Measurements from ENCODE around the gene GP9.
"Not testable (repeated sequence)": the region's sequence is repeated elsewhere in the genome, so short reads cannot be mapped to it uniquely, and the experiment has no call there.

The GP9 gene

DNA sequence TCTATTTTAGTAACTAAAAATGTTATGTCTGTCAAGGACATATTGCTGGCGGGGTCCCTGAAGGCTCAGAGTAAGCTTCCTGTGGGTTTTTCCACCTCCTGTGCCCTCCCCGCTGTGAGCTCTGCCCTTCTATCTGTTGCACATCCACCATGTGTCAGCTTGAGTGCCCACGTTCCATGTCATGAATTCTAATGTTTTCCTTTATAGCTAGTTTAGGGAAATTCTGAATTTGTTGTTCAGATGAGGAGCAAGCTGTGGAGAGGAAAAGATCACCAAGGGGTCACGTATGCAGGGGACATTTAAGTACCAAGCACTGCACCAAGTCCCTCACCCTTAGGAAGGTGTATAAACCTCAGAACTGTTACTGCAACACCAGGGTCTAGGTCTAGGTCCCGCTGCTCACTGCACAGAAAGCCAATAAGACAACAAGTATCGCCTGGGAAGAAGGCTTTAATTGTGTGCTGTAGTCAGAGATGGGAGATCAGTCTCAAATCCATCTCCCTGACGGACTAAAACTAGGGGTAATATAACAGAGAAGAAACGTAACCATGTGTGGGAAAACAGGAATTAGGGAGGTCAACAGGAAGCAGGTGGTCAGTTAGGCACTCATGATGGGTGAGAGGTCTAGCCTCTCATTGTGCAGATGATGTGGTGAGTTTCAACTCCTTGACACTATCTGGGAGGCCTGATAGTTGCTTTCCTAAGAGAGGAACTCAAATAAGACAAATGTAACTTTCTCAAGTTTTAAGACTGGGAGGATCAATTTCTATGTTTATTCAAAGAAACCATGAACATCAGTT is 9.7 kb downstream of the GP9 start:
- no peak for DNase-seq (ENCODE audit: low read depth)

DNA sequence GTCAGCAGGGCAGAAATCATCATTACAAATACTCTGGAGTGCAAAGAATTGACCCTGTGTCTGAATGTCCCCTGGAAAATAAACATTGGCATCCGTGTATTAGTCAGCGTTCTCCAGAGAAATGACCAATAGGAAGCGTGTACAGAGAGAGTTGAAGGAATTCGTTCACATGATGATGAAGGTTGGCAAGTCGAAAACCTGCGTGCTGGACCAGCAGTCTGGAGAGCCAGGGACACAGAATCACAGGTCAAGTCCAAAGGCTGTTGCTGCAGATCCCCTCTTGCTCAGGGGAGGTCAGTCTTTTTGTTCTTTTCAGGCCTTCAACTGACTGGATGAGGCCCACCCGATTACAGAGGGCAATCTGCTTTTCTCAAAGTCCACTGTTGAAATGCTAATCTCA is 16.6 kb downstream of the GP9 start:
- DNase-seq (ENCODE audit: low read depth), result no peak

DNA sequence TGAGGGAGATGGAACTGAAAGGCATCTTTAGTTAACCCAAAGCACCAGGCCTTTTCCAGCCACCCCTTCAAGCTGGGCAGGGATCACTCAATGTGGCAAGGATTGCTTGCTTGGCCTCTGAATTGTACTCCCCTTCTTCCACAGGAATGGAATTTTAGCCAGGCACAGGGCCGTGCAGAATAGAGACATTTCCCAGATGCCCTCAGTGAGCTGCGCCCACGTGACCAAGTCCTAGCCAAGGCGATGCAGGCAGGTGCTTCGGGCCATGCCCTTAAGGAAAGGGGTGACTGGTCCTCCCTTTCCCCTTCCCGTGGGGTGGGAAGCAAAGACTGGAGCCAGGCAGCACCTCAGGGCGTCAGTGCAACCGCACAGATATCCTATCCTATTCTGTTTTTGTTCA is 17.9 kb downstream of the GP9 start:
- no peak for DNase-seq (ENCODE audit: low read depth)

DNA sequence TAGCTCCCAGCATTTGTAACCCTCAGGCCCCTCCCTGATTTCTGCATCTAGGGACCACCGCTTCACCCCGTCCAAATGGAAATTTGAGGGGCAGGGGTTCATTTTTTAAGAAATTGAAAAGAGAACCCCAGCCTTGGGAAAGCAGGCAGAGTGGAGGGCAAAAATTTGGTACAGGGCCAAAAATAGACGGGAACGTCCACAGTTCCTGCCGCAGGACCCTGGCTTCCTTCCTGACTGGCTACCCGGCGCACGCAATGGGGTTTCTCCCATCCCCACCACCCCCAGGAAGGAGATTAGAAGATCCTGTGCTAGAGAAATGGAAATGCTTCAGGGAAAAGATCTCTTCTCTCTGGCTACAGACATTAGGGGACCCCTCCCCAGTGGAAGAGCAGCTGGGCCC is 20.9 kb downstream of the GP9 start:
- no peak for DNase-seq (ENCODE audit: low read depth)

DNA sequence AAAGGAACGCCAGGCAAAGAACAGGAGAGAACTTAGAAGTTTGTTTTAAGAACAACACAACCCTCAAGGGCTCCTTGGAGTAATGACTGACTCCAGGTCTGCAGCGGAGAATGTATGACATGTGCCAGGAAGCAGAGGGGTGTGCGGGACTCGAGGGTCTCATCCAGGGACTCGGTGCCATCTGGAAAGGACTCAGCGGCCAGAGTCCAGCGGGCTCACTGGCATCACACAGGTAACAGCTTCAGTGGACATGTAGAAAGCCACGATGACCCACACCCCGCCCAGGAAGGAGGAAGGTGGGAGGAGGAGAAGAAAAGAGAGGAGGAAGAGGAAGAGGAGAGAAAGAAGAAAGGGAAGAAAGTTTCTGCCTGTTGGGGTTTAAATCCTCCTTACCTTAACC is 21.4 kb downstream of the GP9 start:
- DNase-seq (ENCODE audit: low read depth), result no peak

DNA sequence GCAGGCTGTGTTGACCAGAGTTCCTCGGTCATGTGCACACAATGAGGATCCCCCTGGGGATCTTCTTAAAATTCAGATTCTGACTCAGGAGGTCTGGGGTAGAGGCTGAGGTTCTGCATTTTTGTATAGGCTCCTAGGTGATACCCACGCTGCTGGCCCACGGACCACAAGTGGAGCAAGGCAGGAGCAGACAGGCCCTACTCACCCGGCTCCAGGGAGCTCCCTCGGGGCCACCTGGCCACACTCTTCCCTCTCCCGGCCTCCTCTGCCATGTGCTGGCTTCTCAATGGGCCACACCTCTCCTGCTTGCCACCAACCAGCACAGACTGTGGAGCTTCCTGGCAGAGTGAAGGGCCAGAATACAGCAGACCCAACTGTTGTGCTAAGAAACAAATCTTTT is 23.9 kb downstream of the GP9 start:
- no peak for DNase-seq (ENCODE audit: low read depth)

DNA sequence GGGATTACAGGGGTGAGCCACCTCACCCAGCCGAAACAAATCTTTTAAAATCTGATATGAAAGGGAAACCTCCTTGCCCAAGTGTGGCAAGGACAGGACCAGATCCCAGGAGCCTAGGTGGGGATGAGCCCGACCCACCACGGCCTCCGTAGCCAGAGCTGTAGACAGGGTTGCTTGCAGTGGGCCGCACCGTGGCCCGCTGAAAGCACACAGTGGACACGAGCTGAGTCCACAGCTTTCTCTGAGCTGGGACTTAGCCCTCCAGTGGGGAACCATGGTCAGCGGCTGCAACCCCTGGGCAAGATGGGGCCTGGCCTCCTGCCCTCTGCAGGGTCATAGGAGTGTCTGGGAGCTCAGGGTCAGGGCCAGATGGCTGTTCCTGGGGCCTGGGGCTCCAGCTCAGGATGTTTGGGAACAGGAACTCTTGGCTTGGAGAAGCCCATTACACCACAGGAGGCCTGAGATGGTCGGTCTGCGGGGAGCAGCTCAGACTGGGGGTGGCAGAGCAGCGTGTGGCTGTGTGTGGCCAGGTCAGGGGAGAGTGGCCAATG is 24.7 kb downstream of the GP9 start:
- DNase-seq (ENCODE audit: low read depth), result no peak

DNA sequence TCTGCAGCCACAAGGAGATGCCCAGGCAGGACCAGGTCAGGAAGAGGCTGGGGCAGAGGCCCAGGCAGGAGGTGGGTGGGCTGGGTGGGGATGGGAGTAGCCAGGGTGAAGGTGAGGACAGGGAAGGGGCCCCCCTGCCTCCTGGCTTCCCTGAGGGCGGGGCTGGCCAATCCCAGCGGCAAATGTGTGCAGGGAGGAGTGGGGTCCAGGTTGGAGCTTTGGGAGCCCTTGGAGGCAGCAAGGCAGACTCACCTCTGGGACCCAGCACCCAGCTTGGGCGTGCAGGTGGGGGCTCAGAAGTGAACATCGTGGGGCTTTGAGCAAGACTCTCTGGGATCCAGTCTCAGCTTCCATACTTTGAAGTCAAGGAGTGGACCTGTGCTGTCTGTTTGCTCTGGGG is 25.2 kb downstream of the GP9 start:
- no peak for DNase-seq (ENCODE audit: low read depth)

DNA sequence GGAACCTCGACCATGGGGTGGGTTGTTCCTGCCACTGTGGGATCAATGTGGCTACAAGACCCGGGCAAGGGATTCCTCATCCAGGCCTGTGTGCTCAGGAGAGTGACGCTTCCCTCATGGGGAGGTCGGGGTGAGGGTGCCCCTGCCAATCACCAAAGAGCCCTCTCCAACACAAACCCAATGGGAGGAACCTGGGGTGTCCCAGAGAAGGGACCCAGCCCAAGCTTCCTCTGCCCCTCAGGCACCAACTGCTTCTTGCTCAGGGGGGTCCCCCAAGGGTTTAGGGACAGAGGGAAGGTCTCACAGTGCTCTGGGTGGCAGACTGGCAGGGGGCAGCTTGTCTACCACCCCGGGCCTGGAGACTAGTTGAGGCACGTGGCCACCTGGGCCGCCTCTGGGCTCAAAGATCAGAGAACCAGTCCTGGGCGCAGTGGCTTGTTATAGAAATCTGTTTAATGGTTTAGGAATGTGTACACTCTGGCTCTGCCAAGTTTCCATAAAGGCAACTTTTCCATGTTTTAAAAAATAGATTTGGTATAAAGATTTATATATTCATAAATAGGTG is 26.6 kb downstream of the GP9 start:
- no peak for DNase-seq (ENCODE audit: low read depth)

DNA sequence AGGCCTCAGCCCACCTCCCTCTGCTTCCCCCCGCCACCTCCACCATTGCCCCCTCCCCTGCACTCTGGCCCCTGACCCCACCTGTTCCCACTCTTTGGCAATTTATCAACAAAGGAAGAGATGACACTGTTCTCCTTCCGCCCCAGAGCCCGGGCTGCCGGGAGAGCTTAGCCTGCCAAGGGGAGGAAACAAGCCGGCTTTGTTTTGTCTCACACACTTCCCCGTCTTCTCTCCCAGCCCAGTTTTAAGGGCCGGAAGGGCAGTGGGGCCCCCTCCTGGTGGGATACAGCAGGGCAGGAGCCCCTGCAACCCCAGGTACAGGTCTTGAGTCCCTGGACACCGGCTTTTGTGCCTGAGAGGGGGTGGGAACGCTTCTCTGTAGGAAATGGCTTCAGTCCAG is 27.3 kb downstream of the GP9 start:
- DNase-seq (ENCODE audit: low read depth), result not testable (repeated sequence)

DNA sequence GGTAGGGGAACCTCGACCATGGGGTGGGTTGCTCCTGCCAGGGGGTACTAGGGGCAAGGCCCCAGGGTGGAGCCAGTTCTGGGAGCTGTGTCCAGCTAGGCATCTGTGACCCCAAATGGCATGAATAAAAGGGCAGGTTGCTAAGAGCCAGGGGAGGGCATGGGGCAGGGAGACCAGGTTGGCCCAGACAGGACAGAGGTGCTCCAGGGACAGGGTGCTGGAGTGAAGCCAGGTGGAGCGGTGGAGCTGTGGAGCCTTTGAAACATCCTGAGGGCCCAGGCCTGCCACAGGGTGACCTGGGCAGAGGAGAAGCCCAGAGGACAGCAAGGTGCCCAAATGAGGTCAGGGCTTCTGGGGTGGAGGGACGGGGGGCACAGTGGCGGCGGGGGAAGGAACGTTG is 27.7 kb downstream of the GP9 start:
- DNase-seq (ENCODE audit: low read depth), result not testable (repeated sequence)

DNA sequence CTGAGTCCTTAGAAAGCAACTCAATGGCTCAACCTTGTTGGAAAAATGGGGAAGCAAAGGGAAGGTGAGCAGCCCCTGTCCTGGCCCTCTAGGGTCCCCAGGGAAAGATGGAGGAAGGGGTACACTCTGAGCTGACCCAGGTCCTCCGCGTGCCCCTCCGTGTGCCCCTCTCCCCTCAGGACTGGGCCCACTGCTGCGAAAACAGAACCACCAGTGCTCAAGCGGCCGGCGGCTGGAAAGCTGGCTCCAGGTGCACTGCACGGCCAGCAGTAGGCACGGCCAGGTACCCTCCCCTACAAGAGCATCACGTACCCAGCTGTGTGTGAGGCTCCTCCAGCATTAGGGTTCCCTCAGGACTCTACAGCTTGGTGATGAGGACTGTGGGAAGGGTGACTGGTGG is 34.7 kb downstream of the GP9 start:
- DNase-seq (ENCODE audit: low read depth), result no peak

DNA sequence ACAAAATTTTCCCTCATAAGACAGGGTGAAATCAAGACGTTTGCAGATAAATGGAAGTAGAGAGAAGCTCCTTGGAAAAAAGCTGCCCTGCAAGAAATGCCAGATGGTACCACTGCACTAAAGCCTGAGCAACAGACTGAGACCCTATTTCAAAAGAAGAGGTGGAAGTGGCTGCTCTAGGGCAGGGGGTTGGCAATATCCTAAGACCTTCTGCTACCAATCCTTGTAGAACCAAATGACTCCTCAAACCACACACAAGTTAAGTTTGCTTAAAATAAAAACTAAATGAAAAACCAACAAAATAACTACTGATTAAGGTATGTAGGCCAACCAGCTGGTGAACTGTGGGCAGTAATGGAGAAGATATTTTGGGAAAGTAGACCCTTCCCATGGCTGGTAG is 39.7 kb downstream of the GP9 start:
- no peak for DNase-seq (ENCODE audit: low read depth)

DNA sequence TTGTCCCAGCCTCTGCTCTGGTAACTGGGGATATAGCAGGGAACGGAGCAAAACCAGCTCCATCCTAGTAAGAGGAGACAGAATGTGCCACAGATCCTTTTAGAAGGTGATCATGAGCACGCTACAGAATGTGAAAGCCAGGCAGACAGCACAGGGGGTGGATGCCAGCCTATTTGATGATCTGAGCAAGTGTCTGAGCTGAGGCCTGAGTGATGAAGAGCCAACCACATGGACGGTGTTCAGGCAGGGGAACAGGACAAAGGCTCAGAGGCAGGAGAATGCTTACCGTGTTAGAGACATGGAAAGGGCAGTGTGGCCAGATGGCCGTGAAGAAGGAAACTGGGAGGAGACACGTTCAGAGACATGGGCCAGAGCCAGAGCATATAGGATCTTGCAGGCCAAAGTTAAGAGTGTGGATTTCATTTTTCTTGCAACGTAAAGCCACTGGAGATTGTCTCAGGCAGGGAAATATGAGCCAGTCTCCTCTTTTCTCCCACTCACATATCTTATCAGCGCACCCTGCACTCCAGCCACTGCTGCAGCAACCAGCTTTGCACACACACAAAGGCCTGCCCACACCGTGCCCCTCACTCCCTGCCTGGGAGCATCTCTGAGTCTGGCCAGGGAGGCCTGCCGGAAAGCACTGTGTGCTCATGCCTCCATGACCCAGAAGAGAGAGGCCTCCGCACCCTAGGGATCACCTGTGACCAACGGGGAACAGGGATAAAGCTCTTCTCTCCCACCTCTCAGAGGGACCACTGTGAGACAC is 41.0 kb downstream of the GP9 start:
- no peak for DNase-seq (ENCODE audit: low read depth)

DNA sequence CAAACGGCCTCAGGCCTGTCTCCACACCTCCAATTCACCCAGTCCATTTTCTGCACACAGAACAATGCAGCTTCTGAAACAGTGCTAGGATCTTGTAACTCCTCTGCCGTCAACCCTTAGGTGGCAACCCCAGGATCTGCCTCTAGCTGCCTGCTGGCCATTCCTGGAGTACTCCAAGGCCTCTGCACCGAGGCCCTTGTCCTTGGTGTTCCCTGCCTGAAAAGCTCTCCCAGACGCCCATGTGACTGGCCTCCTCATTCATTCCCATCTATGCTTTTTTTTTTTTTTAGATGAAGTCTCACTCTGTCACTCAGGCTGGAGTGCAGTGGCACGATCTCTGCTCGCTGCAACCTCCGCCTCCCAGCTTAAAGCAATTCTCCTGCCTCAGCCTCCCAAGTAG is 42.7 kb downstream of the GP9 start:
- DNase-seq (ENCODE audit: low read depth), result no peak

DNA sequence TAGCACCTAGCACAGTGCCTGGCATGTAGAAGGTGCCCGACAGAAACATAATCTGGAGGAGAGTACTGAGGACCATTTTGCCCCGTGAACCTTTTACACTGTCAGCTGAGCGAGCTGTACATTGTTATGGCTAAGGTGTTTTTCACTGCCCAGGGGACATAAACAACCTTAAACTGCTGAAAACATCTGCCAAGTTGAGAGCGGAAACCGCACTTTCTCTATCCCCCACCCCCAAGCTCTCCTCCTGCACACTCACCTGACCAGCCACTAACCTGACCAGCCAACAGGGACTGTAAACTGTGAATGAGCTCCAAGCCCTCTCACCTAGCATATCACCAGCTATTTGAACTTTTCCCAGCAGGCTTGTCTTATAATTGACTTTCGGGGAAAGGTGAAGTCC is 43.5 kb downstream of the GP9 start:
- no peak for DNase-seq (ENCODE audit: low read depth)

DNA sequence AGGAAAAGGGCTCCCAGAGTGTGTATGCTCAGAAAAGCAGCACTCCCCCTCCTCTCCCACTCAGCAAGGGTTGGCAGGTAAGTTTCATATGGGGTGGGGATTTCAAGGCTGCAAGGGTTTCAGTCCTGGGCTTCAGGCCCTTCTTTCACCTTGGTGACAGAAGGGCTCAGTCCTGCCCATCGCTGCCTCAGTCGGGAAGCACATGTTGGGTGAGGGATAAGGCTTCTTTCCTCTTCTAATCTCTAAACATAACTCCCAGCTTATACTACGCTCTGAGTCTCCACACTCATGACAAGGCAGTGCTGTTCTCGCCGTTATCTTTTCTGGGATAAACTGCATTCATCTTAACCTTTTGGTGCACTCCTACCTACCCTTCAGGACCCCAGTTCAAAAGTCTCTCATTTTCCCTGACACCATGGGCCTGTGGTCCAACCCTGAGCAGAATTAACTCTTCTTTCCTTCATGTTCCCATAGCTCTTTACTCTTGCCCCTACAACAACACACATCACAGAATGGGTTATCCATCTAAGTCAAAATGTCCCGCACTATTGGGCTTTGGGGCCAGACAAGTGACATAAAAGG is 44.0 kb downstream of the GP9 start:
- DNase-seq (ENCODE audit: low read depth), result no peak

DNA sequence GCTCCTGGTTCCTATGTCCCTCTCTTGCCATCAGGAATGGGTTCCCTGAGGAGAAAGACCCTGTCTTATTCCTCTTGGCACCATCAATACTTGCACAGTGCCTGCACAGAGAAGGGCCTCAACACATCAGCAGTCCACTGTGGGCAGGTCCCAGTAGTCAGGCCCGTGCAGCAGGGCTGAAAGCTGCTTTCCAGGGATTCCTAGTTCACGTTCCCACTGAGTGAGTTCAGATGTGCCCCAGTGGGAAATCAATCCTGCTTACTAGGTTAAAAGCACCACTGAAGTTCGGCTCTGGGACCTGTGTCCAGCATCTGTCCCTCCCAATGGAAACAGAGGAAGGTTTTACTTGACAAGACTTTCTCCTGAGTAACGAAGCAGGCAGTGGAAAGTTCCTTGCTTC is 45.3 kb downstream of the GP9 start:
- no peak for DNase-seq (ENCODE audit: low read depth)

DNA sequence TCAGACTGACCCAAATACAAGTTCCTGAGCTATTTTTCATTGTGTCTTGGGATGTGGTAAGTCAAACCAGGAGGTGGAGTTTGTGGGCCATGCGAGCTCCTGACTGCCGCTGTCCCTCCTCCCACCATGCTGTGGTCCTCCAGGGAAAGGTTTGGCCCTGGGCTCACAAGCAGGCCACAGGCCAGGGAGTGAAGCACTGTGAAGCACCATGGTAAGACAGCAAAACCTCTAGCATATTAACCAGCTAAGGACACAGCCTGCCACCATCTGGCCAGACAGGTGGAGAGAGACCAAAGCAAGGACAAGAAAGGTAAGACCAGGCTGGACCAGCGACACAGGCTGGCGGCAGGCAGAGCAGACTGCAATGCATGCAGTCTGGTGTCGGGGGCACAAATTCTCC is 45.7 kb downstream of the GP9 start:
- DNase-seq (ENCODE audit: low read depth), result no peak

DNA sequence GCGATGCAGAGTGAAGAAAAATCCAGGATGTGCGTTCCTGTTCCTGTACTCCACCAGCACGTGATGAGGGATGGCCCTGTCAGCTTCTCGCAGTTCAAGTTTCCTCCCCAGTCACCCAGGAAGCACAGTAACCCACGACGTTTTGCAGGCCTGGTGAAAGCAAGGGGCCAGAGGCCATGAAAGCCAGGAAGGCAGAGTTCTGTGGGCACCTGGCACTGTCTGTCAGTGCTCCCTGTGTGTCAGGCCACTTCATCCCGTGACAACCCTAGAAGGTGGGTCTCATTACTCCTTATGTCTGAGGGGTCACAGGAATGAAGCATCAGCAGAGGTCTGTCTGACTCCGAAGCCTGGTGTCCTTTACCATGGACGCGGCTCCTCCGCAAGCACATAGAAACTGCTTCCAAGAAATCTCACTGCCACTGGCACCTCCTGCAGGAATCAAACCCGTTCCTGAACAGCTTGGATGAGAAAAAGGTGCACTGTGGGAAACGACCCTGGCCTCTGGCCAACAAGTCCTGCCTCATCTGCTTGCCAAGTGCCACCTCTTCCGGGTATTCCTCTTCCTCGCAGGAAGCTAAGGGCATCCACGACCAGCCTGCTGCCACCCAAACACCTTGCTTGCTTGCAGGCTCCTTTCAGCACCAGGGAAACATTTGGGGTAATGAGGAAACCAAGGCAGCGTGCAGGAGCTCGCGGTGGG is 46.4 kb downstream of the GP9 start:
- DNase-seq (ENCODE audit: low read depth), result no peak

DNA sequence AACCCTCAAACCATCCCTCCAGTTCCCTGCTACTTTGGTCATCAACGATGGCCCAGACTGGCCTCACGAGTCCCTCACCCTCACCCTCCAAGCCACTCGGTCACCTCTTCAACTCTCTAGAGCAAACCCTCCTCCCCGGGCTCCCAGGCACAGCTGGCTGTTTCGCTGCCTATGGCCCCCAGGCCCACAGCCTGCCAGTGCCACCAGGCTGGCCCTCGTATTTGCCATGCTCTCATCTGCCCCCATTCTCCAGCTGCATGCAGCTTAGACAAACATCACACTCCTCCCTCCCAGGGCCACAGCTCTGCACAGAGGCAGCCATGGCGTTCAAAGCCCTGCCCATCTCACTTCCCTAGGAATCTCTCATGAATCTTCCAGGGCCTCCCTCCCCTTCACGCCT is 47.2 kb downstream of the GP9 start:
- no peak for DNase-seq (ENCODE audit: low read depth)

Data from stimulated activated CD8-positive, alpha-beta memory T cell treated with anti-CD3 and anti-CD28 coated beads, Interleukin-4, amount 100 ng/mL, for 24 hours (primary cell).